GM19397 (cell line): ENCODE data around the gene PCSK2.

ENCODE experiments used
- ATAC-seq: cut with Tn5 transposase; IDR thresholded peaks from one replicate; pipeline ENCODE4 v1.9.1; 2021; ENCODE audit warnings: mild to moderate bottlenecking, moderate library complexity; ENCODE audit not compliant: unreplicated experiment

The PCSK2 gene

GRCh38 chr20:17442588-17442987, 215.7 kb downstream of the PCSK2 start:
- no peak for ATAC-seq

GRCh38 chr20:17443131-17443858, 216.5 kb downstream of the PCSK2 start:
- no peak for ATAC-seq

DNA sequence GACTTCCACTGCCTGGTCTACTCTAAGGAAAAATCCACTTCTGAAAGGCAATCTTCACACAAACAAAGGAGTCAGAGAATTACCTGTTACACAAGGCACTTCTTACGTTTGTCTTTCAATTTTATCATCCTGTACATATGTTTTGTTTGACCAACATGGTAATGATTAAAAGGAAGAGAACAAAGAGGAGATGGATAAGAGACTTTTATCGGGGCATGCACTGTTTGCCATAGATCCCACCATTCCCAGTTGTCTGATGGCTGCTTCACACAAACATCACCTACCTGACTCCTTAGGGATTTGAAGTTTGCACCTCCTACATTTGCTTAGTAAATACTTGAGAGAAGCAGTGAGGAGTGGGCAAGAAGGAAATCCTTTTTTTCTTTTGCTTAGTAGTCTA, 217.3 kb downstream of the PCSK2 start:
- no peak for ATAC-seq

DNA sequence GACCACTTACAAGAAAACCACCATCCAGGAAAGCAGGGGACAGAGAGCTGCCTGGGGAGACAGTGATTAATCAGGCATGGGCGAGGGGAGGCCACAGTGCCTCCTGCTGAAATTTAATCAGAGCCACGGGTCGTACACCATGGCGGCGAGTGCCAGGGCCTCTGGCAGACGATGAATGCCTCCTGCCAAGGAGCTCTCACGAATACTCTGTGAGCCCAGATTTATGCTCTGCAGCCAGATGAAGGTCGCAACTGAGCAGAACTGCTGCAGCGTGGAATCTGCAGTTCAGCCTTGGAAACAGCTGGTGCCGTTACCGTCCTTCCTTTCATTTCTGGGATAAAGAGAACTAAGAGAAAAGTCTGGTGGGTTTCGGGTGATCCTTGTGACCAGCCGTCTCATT, 218.7 kb downstream of the PCSK2 start:
- ATAC-seq, result no peak

- no peak for ATAC-seq
These were observed 219.3 kb downstream of the PCSK2 start for GRCh38 chr20:17446171-17446570.

- no peak for ATAC-seq
These were observed 221.2 kb downstream of the PCSK2 start for GRCh38 chr20:17448071-17448470.

- ATAC-seq, result no peak
These were observed 222.2 kb downstream of the PCSK2 start for GRCh38 chr20:17449031-17449430.

GRCh38 chr20:17452441-17452840, 225.6 kb downstream of the PCSK2 start:
- no peak for ATAC-seq

GRCh38 chr20:17453592-17453991, 226.8 kb downstream of the PCSK2 start:
- no peak for ATAC-seq

GRCh38 chr20:17456279-17456678, 229.4 kb downstream of the PCSK2 start:
- ATAC-seq, result no peak

DNA sequence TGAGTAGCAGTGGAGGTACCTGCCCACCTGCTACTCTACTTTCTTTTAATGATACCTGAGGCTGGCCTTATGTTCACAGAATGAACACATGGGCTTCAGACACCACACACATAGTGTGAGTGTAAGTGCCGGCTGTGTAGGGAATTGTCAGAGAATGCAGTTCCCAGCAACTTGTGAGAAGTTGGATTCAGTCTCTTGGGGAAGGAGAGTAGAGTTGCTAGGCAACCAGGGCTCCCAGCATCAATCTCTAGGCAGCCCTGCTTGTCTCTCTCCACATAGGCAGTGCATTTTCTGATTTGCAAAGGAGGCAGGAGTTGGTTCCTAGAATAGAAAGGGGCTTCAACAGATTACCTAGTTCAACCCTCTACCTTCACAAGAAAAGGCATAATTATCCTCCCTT, 230.2 kb downstream of the PCSK2 start:
- ATAC-seq, result no peak

DNA sequence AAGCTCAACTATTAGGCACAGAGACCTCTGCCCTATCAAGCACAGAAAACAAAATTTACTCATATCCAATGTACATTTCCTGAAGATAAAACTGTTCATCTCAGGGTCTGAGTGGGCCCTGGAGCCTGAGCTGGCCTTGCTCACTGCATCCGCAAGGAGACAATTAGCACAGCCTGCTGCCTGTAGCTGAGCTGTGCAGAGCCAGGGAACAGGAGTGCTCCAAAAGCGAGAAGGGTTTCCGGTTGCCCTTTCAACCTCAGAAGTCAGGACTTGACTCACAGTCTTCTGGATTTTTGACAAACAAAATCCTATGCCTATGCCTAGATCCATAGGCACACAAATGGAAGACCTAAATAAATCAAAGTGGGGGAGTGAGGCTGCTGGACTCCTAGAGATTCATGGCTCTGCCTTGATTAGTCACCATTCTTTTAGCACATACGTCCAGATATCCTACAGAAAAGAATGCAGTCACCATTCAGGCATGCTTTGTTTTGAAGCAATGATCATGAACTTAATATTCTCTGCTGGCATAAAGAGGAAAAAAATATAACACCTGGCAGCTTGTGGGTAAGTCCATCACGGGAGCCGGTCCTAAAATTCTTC, 230.8 kb downstream of the PCSK2 start:
- ATAC-seq, result no peak

DNA sequence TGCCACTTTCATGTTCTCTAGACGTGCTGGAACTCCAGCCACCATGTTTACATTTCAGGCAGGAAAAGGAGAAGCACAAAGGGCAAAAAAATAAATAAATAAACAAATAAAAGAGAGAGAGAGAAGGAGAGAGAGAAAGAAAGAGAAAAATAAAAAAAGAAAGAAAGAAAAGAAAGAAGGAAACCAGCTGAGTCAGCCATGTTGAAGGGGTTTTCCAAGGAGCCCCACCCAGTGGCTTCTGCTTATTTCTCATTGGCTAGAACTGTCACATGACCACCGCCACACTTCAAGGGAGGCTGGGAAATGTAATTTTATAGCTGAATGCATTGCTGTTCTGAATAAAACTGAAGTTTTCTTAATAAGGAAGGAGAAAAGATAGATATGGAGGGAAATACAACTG, 233.3 kb downstream of the PCSK2 start:
- ATAC-seq, result no peak

DNA sequence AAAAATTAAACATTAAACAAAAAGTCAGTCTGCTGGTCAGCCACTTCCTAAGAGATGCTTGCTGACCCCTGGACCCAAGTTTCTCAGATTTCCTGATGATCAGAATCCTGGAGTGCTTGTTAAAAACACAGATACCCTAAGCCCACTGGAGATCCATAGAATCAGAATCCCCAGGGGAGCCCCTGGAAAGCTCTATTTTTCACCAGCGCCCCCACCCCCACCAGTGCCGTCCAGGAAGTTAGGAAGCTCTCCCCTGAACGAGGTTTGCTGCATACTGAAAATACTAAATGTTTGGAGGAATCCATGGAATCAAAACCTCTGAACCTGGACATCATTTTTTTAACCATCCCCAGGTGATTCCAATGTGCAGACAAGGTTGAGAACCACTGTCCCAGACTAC, 235.1 kb downstream of the PCSK2 start:
- ATAC-seq, result no peak

DNA sequence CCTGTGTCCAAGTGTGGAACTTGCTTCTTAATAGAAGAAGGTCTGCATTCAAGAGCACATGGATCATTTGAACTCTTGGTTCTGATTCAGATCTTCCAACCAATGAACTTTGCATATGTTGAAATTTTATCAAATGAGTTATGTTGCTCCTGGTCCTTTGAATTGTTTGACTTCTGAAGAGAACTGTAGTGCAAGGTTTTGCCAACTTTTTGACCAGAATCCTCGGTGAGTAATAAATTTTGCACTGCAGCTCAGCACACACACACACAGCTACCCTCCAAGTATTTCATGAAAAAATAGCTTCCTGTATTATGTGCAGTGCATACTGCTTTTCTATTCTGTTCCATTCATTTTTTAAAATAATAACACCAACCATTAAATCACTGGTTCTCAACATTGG, 236.9 kb downstream of the PCSK2 start:
- ATAC-seq, result no peak

DNA sequence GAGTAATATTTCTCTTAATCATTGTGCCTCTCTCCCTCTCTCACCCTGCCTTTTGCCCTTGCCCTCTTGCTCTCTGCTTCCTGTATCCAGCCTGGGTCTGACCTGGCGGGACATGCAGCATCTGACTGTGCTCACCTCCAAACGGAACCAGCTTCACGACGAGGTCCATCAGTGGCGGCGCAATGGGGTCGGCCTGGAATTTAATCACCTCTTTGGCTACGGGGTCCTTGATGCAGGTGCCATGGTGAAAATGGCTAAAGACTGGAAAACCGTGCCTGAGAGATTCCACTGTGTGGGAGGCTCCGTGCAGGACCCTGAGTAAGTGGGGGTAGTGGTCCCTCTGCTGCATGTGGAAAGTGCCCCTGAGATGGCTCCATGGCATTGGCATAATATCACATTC, 238.4 kb downstream of the PCSK2 start:
- no peak for ATAC-seq

GRCh38 chr20:17466641-17467040, 239.8 kb downstream of the PCSK2 start:
- ATAC-seq, result no peak

- ATAC-seq, result no peak
These were observed 240.3 kb downstream of the PCSK2 start for GRCh38 chr20:17467120-17467655.

- ATAC-seq, result no peak
These were observed 241.4 kb downstream of the PCSK2 start for GRCh38 chr20:17468073-17468840.

- no peak for ATAC-seq
These were observed 242.6 kb downstream of the PCSK2 start for GRCh38 chr20:17469246-17470030.

GRCh38 chr20:17470521-17470920, 243.7 kb downstream of the PCSK2 start:
- no peak for ATAC-seq
